Germinal center (tissue), 1 donor: Measurements from ENCODE around the gene PLA1A.
"Not testable (repeated sequence)": the region's sequence is repeated elsewhere in the genome, so short reads cannot be mapped to it uniquely, and the experiment has no call there.

ENCODE experiments used
- DNase-seq: peaks from one replicate; pipeline ENCODE4 v3.0.0; 2012; ENCODE audit warnings: mixed read lengths, low spot score

Gene PLA1A, protein sequence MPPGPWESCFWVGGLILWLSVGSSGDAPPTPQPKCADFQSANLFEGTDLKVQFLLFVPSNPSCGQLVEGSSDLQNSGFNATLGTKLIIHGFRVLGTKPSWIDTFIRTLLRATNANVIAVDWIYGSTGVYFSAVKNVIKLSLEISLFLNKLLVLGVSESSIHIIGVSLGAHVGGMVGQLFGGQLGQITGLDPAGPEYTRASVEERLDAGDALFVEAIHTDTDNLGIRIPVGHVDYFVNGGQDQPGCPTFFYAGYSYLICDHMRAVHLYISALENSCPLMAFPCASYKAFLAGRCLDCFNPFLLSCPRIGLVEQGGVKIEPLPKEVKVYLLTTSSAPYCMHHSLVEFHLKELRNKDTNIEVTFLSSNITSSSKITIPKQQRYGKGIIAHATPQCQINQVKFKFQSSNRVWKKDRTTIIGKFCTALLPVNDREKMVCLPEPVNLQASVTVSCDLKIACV

DNA sequence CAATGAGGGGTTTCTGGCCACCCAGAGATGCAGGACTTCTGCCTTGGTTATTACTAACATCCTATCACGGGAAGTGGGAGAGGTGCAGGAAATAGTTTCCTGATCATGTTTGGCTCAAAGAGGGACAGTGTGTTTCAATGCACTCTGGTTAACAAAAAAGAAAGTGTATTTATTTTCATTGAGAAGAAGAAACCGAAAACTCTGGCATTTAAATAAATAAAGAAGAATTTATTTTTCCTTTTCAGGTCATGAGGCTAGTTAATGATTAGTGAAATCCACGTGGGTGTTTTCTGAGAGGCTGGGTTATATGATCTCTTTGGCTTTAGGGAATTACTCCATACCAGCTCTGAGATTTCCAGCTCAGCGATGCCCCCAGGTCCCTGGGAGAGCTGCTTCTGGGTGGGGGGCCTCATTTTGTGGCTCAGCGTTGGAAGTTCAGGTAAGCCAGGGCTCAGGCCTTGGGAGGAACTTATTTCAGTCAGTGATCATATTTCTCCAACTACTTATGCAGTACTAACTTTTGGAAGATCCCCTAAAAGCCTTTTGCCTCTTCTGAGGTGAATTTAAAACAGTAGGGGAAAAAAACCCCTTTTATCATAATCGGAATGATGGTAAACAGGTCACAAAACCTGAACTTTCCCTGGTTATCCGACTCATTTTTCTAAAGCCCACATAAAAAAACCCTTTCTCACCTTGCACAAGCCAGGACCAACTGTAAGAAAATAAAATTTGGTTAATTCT is at the start of gene PLA1A:
PLA1A (plus strand) TSS at position 338 of the 741 bp plus-strand sequence; CDS start at position 367, 29 bp downstream.
- DNase-seq: no peak

DNA sequence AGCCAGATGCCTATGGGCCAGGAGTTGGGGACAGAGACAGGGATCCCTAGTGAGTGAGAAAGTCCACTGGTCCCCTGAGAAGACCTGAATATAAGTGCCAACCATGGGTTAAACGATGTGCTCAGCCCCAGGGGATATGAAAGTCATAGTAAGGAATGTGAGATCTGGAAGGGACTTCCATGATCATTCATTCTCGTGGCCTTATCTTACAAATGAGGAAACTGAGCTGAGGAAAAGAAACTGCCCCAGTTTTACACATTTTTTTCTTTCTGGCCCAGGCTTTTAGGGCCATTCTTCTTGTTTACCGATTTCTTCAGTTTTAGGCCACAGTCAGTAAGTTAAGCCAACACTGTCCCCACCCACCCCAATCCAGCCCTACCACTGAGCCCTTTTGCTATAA is 49.3 kb upstream of the PLA1A start:
- no peak for DNase-seq

DNA sequence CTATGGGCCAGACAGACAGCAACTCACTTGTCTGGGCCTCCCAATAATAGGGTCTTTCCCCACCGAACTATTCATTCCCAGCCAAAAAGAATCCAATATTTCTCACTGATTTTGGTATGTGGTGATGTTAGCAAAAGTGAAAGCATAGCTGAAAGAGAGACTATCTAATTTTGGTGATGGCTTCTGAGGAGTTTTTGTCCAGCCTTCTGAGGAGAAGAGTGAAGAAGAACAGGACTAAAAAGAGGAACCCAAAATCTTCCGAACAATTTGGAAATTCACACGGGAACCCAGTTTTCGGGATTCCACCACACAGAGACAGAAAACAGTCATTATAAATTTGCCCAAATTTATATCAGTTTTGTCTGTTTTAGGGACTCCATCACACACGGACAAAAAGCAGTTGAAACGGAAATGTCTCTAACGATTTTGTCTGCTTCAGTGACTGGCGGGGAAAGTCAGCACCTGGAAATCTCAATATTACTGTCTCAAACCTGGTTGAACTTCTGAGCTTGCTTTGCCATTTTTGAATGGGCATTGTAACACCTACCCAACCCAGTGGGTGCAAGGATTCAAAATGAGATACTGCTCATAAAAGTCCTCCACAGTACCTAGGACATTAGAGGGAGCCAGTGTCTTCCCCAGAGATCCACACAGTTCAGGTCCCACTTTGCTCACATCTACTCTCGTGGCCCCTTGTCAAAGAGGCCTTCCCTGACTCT is 47.3 kb upstream of the PLA1A start:
- no peak for DNase-seq

DNA sequence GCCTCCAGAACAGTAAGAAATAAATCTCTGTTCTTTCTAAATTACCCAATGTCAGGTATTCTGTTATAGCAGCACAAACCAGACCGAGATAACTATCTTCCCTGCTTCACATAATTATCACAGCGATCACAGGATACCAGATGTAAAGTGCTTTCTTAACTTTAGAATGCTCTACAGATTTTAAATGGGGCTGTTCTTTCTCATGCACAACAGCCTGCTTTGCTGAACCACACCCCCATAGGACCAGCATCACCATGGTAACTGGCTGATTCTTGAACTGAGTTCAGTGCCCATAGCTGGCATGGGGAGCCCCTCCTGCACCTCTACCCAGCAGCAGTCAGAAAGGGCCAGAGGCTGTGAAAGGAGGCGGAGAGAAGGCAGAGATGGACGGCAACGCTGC is 46.1 kb upstream of the PLA1A start:
- DNase-seq: peak; percentile 72

DNA sequence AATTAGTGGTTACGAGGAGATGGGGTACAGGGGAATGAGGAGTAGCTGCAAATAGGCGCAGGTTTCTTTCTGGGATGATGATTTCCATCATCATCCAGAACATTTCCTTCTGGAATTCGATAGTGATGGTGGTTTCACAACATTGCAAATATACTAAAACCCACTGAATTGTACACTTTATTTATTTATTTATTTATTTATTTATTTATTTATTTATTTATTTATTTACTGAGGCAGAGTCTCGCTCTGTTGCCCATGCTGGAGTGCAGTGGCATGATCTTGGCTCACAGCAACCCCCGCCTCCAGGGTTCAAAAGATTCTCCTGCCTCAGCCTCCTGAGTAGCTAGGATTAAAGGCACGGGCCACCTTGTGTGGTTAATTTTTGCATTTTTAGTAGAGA is 44.8 kb upstream of the PLA1A start:
- DNase-seq: not testable (repeated sequence)

DNA sequence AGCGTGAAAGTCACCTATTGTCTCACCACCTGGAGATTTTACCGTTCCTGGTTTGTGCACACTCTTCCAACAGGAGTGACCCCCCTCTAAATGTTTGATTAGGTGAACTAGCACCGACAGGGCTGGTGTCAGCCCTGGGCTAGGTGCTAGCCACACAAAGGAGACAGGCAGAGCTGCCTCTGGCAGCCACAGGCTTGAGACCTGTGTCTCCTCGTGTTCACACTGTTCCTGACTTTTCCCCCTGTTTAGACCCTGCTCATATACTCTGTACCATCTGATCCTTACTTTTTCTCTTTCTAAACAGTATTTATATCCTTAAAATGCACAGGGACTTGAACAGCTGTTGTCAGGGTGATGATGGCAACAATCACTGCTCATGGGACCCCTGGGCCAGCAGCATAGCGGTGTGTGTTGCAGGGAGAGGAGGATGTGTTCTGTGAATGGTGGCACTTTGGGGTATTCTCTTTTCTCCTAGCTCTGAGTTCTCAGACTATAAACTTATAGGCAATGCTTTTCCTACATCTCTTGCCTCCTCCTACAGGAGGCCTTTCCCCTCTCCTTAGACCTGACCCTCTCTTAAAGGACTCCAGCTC is 43.8 kb upstream of the PLA1A start:
- no peak for DNase-seq

DNA sequence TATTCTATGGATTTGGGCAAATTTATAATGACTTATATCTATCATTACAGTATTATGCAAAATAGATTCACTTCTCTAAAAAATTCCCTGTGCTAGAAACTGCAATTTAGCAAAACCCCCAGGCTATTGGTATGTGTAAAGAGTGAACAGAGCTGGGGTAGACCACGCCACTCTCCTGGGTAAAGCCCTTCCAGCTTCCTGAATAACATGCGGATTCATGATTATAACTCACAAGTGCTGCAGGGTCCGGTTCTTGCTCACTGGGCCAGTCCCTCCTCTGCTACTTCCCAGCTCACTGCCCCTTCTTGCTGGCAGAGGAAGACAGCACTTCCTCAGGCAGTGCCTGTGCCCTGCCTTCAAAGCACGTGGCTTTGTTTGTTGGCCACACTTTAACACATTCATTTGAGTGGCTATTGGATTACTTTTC is 42.4 kb upstream of the PLA1A start:
- no peak for DNase-seq

DNA sequence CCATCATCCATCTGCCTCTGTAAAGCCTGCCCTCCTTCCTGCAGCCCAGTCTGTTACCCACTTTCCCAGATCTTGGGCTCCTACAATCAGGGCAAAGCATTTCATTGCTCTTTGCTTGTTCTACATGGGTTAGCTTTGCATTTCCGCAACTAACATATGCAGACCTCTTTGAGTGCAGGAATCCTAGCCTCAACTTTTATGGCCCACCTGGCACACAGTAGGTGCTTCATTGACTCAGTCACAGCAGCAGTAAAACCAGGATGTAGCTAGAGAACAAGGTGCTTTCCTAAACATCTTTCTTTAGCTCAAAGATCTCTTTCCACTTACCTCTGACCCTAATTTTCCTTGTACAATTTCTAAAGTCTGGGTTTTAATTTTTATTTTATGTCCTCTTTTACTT is 41.8 kb upstream of the PLA1A start:
- no peak for DNase-seq

DNA sequence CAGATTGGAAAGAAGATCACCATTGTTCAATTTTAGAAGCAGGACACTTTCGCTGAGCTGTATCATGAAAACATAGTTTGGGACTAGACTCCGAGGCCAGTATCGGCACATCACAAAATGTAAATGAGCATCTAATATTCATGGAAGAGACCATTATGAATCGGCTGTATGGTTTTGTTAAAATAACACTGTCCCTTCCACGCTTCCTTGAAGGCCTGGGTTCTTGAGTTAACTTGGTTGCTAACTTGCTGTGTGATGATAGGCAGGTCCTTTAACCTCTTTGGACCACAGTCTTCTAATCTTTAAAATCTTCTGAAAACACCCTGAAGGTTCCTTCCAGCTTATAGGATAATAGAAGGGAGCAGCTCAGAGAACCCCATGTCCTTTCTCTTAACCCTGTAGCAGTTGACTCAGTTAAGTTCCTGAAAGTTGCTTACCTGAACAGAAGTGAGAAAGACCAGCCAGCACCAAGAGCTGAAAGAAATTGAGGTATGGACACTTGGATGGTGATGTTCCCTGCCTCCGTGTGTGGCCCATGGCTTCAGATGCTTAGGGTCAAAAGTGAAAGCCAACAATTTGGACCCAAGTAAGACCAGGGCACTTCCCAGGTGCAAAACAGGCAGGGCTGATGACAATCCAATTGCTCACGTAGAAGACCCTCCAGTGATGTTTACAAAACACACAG is 40.4 kb upstream of the PLA1A start:
- DNase-seq: no peak

DNA sequence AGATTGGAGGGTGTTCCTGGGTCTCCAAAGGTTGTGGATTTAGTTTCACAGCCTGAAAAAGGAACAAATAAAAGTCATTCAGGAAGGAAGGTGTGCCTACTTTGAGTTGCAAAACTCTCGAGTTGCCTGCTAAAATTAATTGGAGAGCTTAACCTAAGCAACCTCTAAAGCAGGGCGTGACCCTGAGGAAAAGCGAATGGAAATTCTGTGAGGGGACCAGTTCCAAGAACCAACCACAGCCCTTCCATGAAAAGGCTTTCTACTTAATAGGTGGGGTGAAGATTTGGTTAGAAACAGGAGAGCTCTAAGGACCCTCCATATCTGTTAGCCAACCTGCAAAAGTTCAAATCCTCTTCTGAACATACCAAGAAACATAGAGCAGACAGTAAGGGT is 39.8 kb upstream of the PLA1A start:
- DNase-seq: no peak

DNA sequence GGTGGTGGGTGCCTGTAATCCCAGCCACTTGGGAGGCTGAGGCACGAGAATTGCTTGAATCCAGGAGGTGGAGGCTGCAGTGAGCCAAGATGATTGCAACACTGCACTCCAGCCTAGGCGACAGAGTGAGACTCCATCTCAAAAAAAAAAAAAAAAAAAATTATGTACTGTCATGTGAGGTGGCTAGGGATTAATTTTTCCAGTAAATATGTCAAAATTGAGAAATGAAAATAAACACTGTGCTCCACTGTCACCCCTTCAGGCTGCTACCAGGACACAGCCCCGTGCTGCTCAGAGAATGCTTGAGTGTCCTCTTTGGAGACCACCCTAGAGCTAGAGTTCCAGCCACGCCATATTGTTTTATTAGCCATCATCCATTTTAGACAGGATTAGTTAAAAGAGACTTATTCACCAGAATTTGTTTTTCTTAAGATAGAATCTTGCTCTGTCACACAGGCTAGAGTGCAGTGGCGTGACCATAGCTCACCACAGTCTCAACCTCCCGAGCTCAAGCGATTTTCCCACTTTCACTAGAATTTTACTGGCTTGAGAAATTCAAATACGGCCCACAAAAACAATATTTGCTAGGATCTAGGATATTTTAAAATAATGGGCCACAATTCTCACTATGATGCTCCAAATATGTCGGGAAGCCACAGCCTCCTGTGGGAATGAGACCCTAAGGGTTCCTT is 38.9 kb upstream of the PLA1A start:
- DNase-seq: no peak

DNA sequence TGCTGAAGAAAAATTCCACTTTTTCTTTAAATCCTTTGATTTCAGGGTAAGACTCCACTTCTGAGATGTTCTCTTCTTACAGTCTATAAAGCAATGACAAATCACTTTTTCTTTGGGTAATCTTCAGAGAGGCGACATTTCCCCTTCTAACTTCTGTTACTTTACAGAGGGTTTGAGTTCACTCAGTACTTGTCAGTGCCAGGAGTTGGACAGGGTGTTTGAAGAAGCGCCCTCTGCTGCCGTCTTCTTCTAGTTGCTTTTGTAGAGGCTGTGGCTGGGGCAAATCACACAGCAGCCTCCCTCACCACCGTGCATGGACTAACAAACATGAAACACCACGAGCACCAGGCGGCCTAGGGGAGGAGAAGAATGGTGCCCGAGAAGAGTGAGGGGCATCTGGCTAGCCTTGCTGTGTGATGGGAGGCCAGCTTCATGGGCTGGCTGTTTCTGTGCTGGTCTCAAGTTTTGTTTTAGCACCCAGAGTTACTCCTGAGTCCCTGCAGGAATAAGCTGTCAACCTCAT is 38.2 kb upstream of the PLA1A start, which contains the start of gene CD80:
CD80 (minus strand) TSS at position 174 of the 523 bp plus-strand sequence. CDS start 1,886 bp downstream, outside the sequence.
- DNase-seq: peak; percentile 69

DNA sequence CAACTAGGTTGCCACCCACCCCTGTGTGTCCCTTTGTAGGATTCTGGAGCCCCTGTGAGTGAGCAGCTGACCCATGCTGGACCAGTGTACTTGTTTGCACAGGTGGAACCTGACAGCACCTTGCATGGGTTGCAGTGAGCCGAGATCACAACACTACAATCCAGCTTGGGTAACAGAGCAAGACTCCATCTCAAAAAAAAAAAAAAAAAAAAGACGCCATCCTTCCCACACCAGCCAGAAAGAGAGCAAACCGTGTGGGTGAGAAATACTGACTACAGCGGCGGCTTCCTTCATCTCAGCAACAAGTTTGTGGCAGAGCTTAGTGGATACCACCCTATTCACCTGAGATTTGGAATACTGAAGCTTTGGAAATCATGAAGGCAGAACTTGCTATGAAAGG is 37.5 kb upstream of the PLA1A start:
- no peak for DNase-seq

DNA sequence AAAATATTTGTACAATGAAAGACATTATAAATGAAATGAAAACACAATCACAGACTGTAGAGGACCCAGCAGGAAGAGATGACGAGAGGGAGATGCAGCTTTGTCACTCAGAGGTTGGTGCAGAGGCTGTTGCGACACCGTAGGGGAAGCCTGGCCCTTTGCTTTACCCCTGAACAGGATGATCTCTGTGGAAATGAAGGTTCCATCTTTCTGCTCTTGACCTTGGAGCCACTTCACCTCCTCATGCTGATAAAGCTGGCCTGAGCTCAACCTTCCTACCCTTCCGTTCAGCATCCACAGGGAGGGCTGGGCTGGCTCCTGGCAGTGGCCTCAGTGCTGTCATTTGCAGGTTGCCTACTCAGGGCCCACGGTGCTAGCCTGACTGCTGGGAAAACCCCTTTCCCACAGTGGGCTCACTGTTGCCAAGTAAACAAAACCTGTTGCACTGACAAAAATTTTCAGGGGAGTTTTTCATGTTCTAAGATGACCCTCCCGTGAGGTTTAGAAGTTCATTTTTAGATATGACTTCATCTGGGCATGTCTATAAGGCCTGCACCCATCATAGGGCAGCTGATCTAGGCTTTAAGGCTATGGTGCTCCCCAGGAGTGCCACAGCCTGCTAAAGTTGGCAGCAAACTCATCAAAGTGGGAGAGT is 35.3 kb upstream of the PLA1A start:
- DNase-seq: peak; percentile 72

DNA sequence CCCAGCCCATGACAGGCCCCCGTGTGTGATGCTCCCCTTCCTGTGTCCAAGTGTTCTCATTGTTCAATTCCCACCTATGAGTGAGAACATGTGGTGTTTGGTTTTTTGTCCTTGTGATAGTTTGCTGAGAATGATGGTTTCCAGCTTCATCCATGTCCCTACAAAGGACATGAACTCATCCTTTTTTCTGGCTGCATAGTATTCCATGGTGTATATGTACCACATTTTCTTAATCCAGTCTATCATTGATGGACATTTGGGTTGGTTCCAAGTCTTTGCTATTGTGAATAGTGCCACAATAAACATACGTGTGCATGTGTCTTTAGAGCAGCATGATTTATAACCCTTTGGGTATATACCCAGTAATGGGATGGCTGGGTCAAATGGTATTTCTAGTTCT is 34.4 kb upstream of the PLA1A start:
- not testable (repeated sequence) for DNase-seq

DNA sequence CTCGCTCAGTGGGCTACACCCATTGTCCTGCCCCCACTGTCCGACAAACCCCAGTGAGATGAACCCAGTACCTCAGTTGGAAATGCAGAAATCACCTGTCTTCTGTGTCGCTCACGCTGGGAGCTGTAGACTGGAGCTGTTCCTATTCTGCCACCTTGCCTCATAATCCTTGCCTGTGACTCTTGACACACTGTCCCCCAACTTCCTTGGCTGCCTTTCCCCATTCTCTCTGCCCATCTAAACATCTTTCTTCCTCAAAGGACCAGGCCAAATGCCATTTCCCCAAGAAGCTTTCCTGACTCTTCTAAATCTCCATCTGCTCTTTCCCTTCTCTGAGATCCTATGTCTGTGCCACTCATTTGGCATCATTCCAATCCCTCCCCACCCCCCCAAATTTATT is 28.5 kb upstream of the PLA1A start:
- no peak for DNase-seq

DNA sequence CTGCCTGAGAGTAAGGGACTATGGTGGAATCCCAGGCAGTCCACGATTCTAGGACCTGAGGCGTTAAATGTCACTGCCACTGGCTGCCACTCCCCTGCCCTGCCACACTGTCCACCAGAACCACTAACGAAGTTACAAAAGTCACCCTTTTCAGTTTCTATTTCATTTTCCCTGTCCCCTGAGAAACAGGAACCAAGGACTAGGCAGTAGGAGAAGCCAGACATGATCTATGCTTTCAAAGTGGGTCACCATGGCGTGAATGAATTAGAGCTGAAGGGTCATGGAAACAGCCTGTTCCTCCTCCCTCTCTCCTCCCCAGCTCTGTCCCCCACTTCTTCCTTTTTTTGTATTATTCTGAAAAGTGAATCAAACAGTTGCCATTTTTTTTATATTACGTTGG is 27.5 kb upstream of the PLA1A start:
- DNase-seq: no peak

DNA sequence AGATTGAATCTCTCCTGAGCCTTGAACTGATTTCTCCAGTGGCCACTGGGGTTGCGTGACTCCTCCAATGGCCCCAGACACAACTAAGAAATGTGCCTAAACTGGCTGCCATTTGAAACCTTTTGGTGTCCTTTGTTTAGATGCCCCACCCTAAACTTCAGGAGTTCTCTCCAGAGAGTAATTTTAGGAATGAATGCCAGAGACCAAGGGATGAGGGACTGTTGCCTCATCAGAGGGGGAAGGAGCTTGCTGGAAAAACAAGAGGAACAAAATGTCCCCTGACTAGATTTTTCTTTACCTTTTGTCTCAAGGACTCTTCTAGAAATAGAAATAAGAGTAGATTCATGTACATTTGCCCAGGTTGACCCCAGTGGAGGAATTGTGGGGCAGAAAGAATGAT is 26.5 kb upstream of the PLA1A start:
- no peak for DNase-seq

DNA sequence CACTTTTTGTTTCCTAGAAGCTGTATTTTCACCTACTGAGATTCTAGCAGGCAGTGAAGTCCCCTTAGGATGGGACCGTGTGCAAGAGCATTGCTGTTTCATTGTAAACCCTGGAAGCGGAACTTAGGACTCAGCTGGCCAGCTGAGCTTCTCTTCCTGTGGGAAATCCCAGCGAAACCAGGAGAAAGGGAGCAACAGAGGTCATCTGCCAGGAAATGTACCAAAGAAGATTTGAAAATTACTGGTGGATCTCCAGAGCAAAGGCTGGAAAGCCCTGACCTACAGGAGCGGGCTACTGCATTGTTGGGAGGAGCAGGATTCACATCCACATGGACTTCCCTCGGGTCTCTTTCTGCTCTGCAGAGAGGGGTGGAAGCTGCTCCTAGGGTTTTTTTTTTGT is 26.0 kb upstream of the PLA1A start:
- DNase-seq: no peak

DNA sequence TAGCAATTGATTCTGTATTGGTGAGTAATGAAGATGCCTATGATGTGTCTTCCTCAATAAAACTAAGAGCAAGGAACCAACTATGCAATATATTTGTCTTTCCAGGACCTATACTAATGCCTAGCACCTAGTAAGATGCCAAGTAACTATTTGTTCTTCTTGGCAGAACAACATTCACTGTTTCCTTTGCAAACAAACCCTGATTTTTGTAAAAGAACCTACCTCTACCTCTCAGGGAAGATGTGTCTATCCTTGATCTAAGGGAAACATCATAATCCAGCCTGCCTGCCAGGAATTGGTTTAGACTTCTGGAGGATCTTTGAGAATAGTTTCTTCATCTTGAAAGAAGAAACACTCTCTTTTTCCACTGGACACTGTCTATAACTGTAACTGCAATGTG is 22.2 kb upstream of the PLA1A start:
- no peak for DNase-seq
